GM23248 (cell line): ENCODE measurements around the gene EDC3. TPM values are rescaled to one million over a fixed set of nuclear protein-coding genes. Genes with fewer than 3 reads are reported as not detected.

Experiments
- DNase-seq: peaks from one replicate; pipeline ENCODE4 v3.0.0-alpha.2; 2015
- H2AFZ ChIP-seq: fragments of 200-600 bp; sonication (generic); 2 replicates; pipeline ENCODE4 v1.6.1; 2016; ENCODE audit warnings: antibody characterized with exemption
- H3F3A ChIP-seq: fragments of 200-600 bp; sonication (generic); 2 replicates; pipeline ENCODE4 v1.6.1; 2016; ENCODE audit warnings: mild to moderate bottlenecking, antibody characterized with exemption, mixed run types; ENCODE audit not compliant: insufficient read depth
- H3K27ac ChIP-seq: fragments of 200-600 bp; sonication (generic); 2 replicates; pipeline ENCODE4 v1.5.1; 2016; ENCODE audit warnings: mild to moderate bottlenecking
- H3K27me3 ChIP-seq: fragments of 200-600 bp; sonication (generic); replicated peaks from 2 replicates; pipeline ENCODE4 v1.6.1; 2016; ENCODE audit warnings: mild to moderate bottlenecking; ENCODE audit not compliant: insufficient read depth
- H3K36me3 ChIP-seq: fragments of 200-600 bp; sonication (generic); 2 replicates; pipeline ENCODE4 v1.6.1; 2016; ENCODE audit warnings: low read depth, mild to moderate bottlenecking
- H3K4me1 ChIP-seq: fragments of 200-600 bp; sonication (generic); 2 replicates; pipeline ENCODE4 v1.6.1; 2016; ENCODE audit warnings: mild to moderate bottlenecking; ENCODE audit not compliant: insufficient read depth
- H3K4me2 ChIP-seq: fragments of 200-600 bp; sonication (generic); one replicate; pipeline ENCODE4 v1.6.1; 2016; ENCODE audit warnings: mild to moderate bottlenecking; ENCODE audit not compliant: unreplicated experiment
- H3K4me3 ChIP-seq: fragments of 200-600 bp; sonication (generic); 2 replicates; pipeline ENCODE4 v1.5.1; 2016; ENCODE audit warnings: mild to moderate bottlenecking
- H3K79me2 ChIP-seq: fragments of 200-600 bp; sonication (generic); 2 replicates; pipeline ENCODE4 v1.6.1; 2016; ENCODE audit warnings: mild to moderate bottlenecking; ENCODE audit not compliant: insufficient read depth
- H3K9ac ChIP-seq: fragments of 200-600 bp; sonication (generic); 2 replicates; pipeline ENCODE4 v1.6.1; 2016; ENCODE audit warnings: mild to moderate bottlenecking
- H3K9me2 ChIP-seq: fragments of 200-600 bp; sonication (generic); 2 replicates; pipeline ENCODE4 v1.6.1; 2016; ENCODE audit warnings: mixed run types, mild to moderate bottlenecking, moderate library complexity; ENCODE audit not compliant: insufficient read depth
- H3K9me3 ChIP-seq: fragments of 200-600 bp; sonication (generic); one replicate; pipeline ENCODE4 v1.6.1; 2017; ENCODE audit warnings: low read depth
- H4K20me1 ChIP-seq: fragments of 200-600 bp; sonication (generic); 2 replicates; pipeline ENCODE4 v1.6.0; 2016; ENCODE audit not compliant: insufficient read depth
- EZH2 ChIP-seq: fragments of 200-600 bp; sonication (generic); IDR thresholded peaks from 2 replicates; pipeline ENCODE4 v1.6.1; 2018; ENCODE audit warnings: antibody characterized with exemption, mild to moderate bottlenecking; ENCODE audit not compliant: insufficient read depth, poor library complexity, severe bottlenecking
- EZH2phosphoT487 ChIP-seq: fragments of 200-600 bp; sonication (generic); IDR thresholded peaks from 2 replicates; pipeline ENCODE4 v1.6.1; 2018; ENCODE audit warnings: antibody characterized with exemption, moderate library complexity, mild to moderate bottlenecking, low read depth; ENCODE audit not compliant: insufficient read depth
- WGBS, 2 experiments: methylation state at CpG; one replicate each; pipeline ENCODE4 v1.1.6; 2015 to 2017; ENCODE audit warnings: low lambda C conversion rate in 2 of 2, low coverage in 1 of 2; ENCODE audit errors: missing lambda C conversion rate in 2 of 2; 5-methylcytosine and 5-hydroxymethylcytosine counted together
- in situ Hi-C: fragments of 300-500 bp; cut with MboI; formaldehyde crosslinking; loops from 2 replicates; pipeline ENCODE4 v1.15.0; 2020
- polyA plus RNA-seq: library from polyadenylated mRNA; unstranded; fragments of >200 nt; fragmentation: Nextera tagmentation; extraction: Ambion mirVana; gene quantifications from 2 replicates; pipeline ENCODE4 v1.2.1, GENCODE V29; 2016
- total RNA-seq: library from RNA; depleted of rRNA; stranded (reverse); fragments of >200 nt; shearing (Covaris generic); gene quantifications from 2 replicates; pipeline ENCODE4 v1.2.3, GENCODE V29; 2014

The EDC3 gene
- total and polyA plus RNA-seq, 2 experiments from 2014 or later, result 13.9 to 21.8 TPM

GRCh38 chr15:74595271-74595670 lies 100.6 kb downstream of the EDC3 start:
- DNase-seq, result no peak
- in situ Hi-C loops, result no loop called here
- no peaks in the 10 kb centered on the region for H3K36me3 ChIP-seq
- H3K4me2 ChIP-seq, result no peak overlapping the region
- H3K27ac ChIP-seq, result no peak overlapping the region
- no peak overlapping the region for H3K9ac ChIP-seq
- H2AFZ ChIP-seq, result no peak overlapping the region
- H3K27me3 ChIP-seq, result no peaks in the 10 kb centered on the region
- WGBS, 2 experiments, result 85 to 89% methylated on average over 5 of the region's 5 CpGs
- H3K4me1 ChIP-seq, result peaks cover 8% of the 10 kb centered on the region
- no peaks in the 10 kb centered on the region for H3F3A ChIP-seq
- TF ChIP-seq EZH2phosphoT487 (no peak), EZH2 (no peak)
- H3K9me3 ChIP-seq, result no peaks in the 10 kb centered on the region
- 0 out of 2 replicates have a peak, but pooled peaks cover 7% of the 10 kb centered on the region for H3K79me2 ChIP-seq
- H3K9me2 ChIP-seq, result no peaks in the 10 kb centered on the region
- H4K20me1 ChIP-seq, result no peaks in the 10 kb centered on the region
- no peak overlapping the region for H3K4me3 ChIP-seq

- Histone ChIP-seq H3K9ac (no peak overlapping the region), H3K4me3 (no peak overlapping the region), H3K27me3 (no peaks in the 10 kb centered on the region), H3K9me3 (no peaks in the 10 kb centered on the region), H2AFZ (no peak overlapping the region), H3K36me3 (no peaks in the 10 kb centered on the region), H3K9me2 (no peaks in the 10 kb centered on the region), H3K4me2 (no peak overlapping the region), H4K20me1 (no peaks in the 10 kb centered on the region), H3F3A (no peaks in the 10 kb centered on the region), H3K27ac (no peak overlapping the region), H3K79me2 (0 out of 2 replicates have a peak, but pooled peaks cover 4% of the 10 kb centered on the region), H3K4me1 (peaks cover 7% of the 10 kb centered on the region)
- 88 to 92% methylated on average over 4 of the region's 4 CpGs for WGBS, 2 experiments
- no peak for TF ChIP-seq EZH2
- TF ChIP-seq EZH2phosphoT487, result no peak
- in situ Hi-C loops, result no loop called here
- DNase-seq, result no peak
These were observed 101.4 kb downstream of the EDC3 start for GRCh38 chr15:74594455-74594854.

GRCh38 chr15:74593122-74593521 lies 102.7 kb downstream of the EDC3 start:
- no peak overlapping the region for H3K4me3 ChIP-seq
- H2AFZ ChIP-seq, result no peak overlapping the region
- H3F3A ChIP-seq, result peaks cover 5% of the 10 kb centered on the region; the same call in 1 of the 2 replicates
- H3K9me3 ChIP-seq, result no peaks in the 10 kb centered on the region
- TF ChIP-seq EZH2phosphoT487 (no peak), EZH2 (no peak)
- no peak overlapping the region for H3K4me2 ChIP-seq
- WGBS, 2 experiments, result 90 to 91% methylated on average over 7 of the region's 7 CpGs
- H3K36me3 ChIP-seq, result no peaks in the 10 kb centered on the region
- H3K9ac ChIP-seq, result no peak overlapping the region
- H3K4me1 ChIP-seq, result peaks cover 13% of the 10 kb centered on the region
- H3K27ac ChIP-seq, result no peak overlapping the region
- no peaks in the 10 kb centered on the region for H3K27me3 ChIP-seq
- no peaks in the 10 kb centered on the region for H3K79me2 ChIP-seq
- no peak for DNase-seq
- no peaks in the 10 kb centered on the region for H3K9me2 ChIP-seq
- no peaks in the 10 kb centered on the region for H4K20me1 ChIP-seq
- in situ Hi-C loops, result no loop called here

- Histone ChIP-seq H3K27me3 (no peaks in the 10 kb centered on the region), H3K9me3 (no peaks in the 10 kb centered on the region)
- WGBS, 2 experiments, result 80 to 83% methylated on average over 3 of the region's 3 CpGs
These were observed 103.6 kb downstream of the EDC3 start for GRCh38 chr15:74592222-74592621.

GRCh38 chr15:74589826-74590225 lies 106.0 kb downstream of the EDC3 start:
- in situ Hi-C loops, result no loop called here
- no peaks in the 10 kb centered on the region for H3K36me3 ChIP-seq
- no peak for DNase-seq
- TF ChIP-seq EZH2 (no peak), EZH2phosphoT487 (no peak)
- H2AFZ ChIP-seq, result no peak overlapping the region
- no peak overlapping the region for H3K4me3 ChIP-seq
- no peaks in the 10 kb centered on the region for H3K9me3 ChIP-seq
- H3K9me2 ChIP-seq, result no peaks in the 10 kb centered on the region
- peaks cover 13% of the 10 kb centered on the region for H3K4me1 ChIP-seq
- H4K20me1 ChIP-seq, result no peaks in the 10 kb centered on the region
- no peak overlapping the region for H3K4me2 ChIP-seq
- no peak overlapping the region for H3K27ac ChIP-seq
- no peaks in the 10 kb centered on the region for H3K79me2 ChIP-seq
- H3K27me3 ChIP-seq, result no peaks in the 10 kb centered on the region
- WGBS, 2 experiments, result 89 to 98% methylated on average over 6 of the region's 6 CpGs
- H3F3A ChIP-seq, result peaks cover 9% of the 10 kb centered on the region; the same call in 1 of the 2 replicates
- H3K9ac ChIP-seq, result no peak overlapping the region

More at GRCh38 chr15:74592222-74592621, 103.6 kb downstream of the EDC3 start:
- H3K36me3 ChIP-seq, result no peaks in the 10 kb centered on the region
- H3K9ac ChIP-seq, result no peak overlapping the region
- no peak overlapping the region for H3K4me3 ChIP-seq
- DNase-seq, result no peak
- no peaks in the 10 kb centered on the region for H3K9me2 ChIP-seq
- in situ Hi-C loops, result no loop called here
- no peak overlapping the region for H3K4me2 ChIP-seq
- H3K4me1 ChIP-seq, result peaks cover 13% of the 10 kb centered on the region
- TF ChIP-seq EZH2phosphoT487 (no peak), EZH2 (no peak)
- no peak overlapping the region for H2AFZ ChIP-seq
- no peaks in the 10 kb centered on the region for H3K79me2 ChIP-seq
- peaks cover 9% of the 10 kb centered on the region; the same call in 1 of the 2 replicates for H3F3A ChIP-seq
- H3K27ac ChIP-seq, result no peak overlapping the region
- H4K20me1 ChIP-seq, result no peaks in the 10 kb centered on the region
